Activated CD4-positive, alpha-beta T cell treated with anti-CD3 and anti-CD28 coated beads, Interleukin-2, amount 50 U/mL, for 16 hours (primary cell): ENCODE results near the gene TXNRD1.
"Not testable (repeated sequence)": the region's sequence is repeated elsewhere in the genome, so short reads cannot be mapped to it uniquely, and the experiment has no call there.

Source experiments
- DNase-seq: peaks from one replicate; pipeline ENCODE4 v3.0.0-alpha.2; 2020

The TXNRD1 gene

GRCh38 chr12:104376650-104377513 lies 161.3 kb downstream of the TXNRD1 start:
- DNase-seq = no peak

GRCh38 chr12:104377514-104377812 lies 161.9 kb downstream of the TXNRD1 start:
- DNase-seq = no peak

GRCh38 chr12:104378427-104378826 lies 162.8 kb downstream of the TXNRD1 start:
- DNase-seq = no peak

GRCh38 chr12:104381341-104381730 lies 165.8 kb downstream of the TXNRD1 start:
- no peak for DNase-seq

GRCh38 chr12:104381731-104382480 lies 166.3 kb downstream of the TXNRD1 start:
- DNase-seq = peak; percentile 87

GRCh38 chr12:104384141-104384880 lies 168.7 kb downstream of the TXNRD1 start:
- peak; percentile 42 for DNase-seq

- no peak for DNase-seq
Measured at GRCh38 chr12:104385510-104385909, 169.9 kb downstream of the TXNRD1 start.

GRCh38 chr12:104386461-104386860 lies 170.9 kb downstream of the TXNRD1 start:
- DNase-seq = no peak

GRCh38 chr12:104387190-104387589 lies 171.6 kb downstream of the TXNRD1 start:
- no peak for DNase-seq

GRCh38 chr12:104394086-104394485 lies 178.5 kb downstream of the TXNRD1 start:
- DNase-seq = not testable (repeated sequence)
